GM13976 (cell line): Measurements from ENCODE around the gene RPS6KA2.

ENCODE experiments used
- DNase-seq: peaks from one replicate; pipeline ENCODE4 v3.0.0; 2012; ENCODE audit warnings: low spot score
- CTCF ChIP-seq: IDR thresholded peaks from 2 replicates; pipeline ENCODE4 v1.5.1; 2012; ENCODE audit warnings: borderline replicate concordance, mild to moderate bottlenecking; ENCODE audit not compliant: insufficient read depth; ENCODE audit errors: extremely low read depth, missing control alignments, control extremely low read depth
- in situ Hi-C: fragments of 300-500 bp; cut with MboI; formaldehyde crosslinking; loops from one replicate; pipeline ENCODE4 v1.12.0; 2022; ENCODE audit warnings: low sequenced_read_pairs, mixed read lengths, inconsistent platforms; ENCODE audit not compliant: unreplicated experiment

RPS6KA2 gene

GRCh38 chr6:166485651-166486535 is 141.2 kb downstream of the RPS6KA2 start:
- in situ Hi-C loops = no loop called here
- no peak for DNase-seq
- no peak for TF ChIP-seq CTCF

- no peak for TF ChIP-seq CTCF
- in situ Hi-C loops = no loop called here
- no peak for DNase-seq
These were observed 142.2 kb downstream of the RPS6KA2 start for GRCh38 chr6:166484863-166485262.

GRCh38 chr6:166483573-166484250 is 143.3 kb downstream of the RPS6KA2 start:
- DNase-seq = no peak
- TF ChIP-seq CTCF = no peak
- in situ Hi-C loops = no loop called here

GRCh38 chr6:166483026-166483425 is 144.0 kb downstream of the RPS6KA2 start:
- in situ Hi-C loops = no loop called here
- no peak for DNase-seq
- TF ChIP-seq CTCF = no peak

- no peak for TF ChIP-seq CTCF
- DNase-seq = no peak
- in situ Hi-C loops = no loop called here
These were observed 148.1 kb downstream of the RPS6KA2 start for GRCh38 chr6:166478782-166479592.

- TF ChIP-seq CTCF = no peak
- in situ Hi-C loops = no loop called here
These were observed 149.2 kb downstream of the RPS6KA2 start for GRCh38 chr6:166477647-166478365.

More at GRCh38 chr6:166477647-166478365, 149.2 kb downstream of the RPS6KA2 start:
- DNase-seq = no peak
